B cell (primary cell): ENCODE data around the gene DDX10. TPM values are rescaled to one million over a fixed set of nuclear protein-coding genes. Genes with fewer than 3 reads are reported as not detected.
"Not testable (repeated sequence)": the region's sequence is repeated elsewhere in the genome, so short reads cannot be mapped to it uniquely, and the experiment has no call there.

Source experiments
- ATAC-seq: fragments of 200-7000 bp; cut with Tn5 transposase; one replicate; pipeline ENCODE4 v1.10.0; 2021; ENCODE audit warnings: low read depth, mild to moderate bottlenecking, moderate number of reproducible peaks, moderate library complexity
- CTCF ChIA-PET: fragments of 350-600 bp; sonication (Branson Sonifier 250); formaldehyde crosslinking; loops from one replicate; lab custom pipeline; 2021; ENCODE audit warnings: antibody characterized with exemption, inconsistent platforms; lab: Charles Lee
- POLR2A ChIA-PET: fragments of 350-600 bp; sonication (Branson Sonifier 250); formaldehyde crosslinking; loops from one replicate; lab custom pipeline; 2021; ENCODE audit warnings: antibody characterized with exemption; lab: Charles Lee
- DNase-seq: peaks from one replicate; pipeline ENCODE4 v3.0.0; 2013
- H2AFZ ChIP-seq: 2 replicates; pipeline ENCODE4 v1.6.1; 2012; ENCODE audit warnings: mild to moderate bottlenecking, low read depth, low read length; ENCODE audit not compliant: insufficient read depth, poor library complexity, severe bottlenecking
- H3K27ac ChIP-seq, 2 donors: 1 replicate in 1 of 2; 2 replicates in 1 of 2; pipeline ENCODE4 v1.5.1; 2012 to 2013; ENCODE audit warnings: low read length in 2 of 2, mild to moderate bottlenecking in 2 of 2, moderate library complexity in 1 of 2
- H3K27me3 ChIP-seq, 4 experiments: fragments of 200-600 bp in 1 of 4; sonication (generic) in 1 of 4; replicated peaks in 1 of 4; 1 replicate in 2 of 4; 2 replicates in 2 of 4; pipeline versions ENCODE4 v1.6.1 to v1.7.0; 2013 to 2016; ENCODE audit warnings: low read length in 3 of 4, mild to moderate bottlenecking in 2 of 4, mixed read lengths in 1 of 4, moderate library complexity in 1 of 4; ENCODE audit not compliant: insufficient read depth in 4 of 4, control insufficient read depth in 3 of 4; ENCODE audit errors: control extremely low read depth in 1 of 4
- H3K36me3 ChIP-seq, 2 experiments: replicated peaks in 1 of 2; 1 replicate in 1 of 2; 2 replicates in 1 of 2; pipeline versions ENCODE4 v1.6.1 to v1.7.1; 2013; ENCODE audit warnings: low read length in 1 of 2; ENCODE audit not compliant: insufficient read depth in 2 of 2, control insufficient read depth in 1 of 2; ENCODE audit errors: control extremely low read depth in 1 of 2, extremely low read depth in 1 of 2
- H3K4me1 ChIP-seq, 2 donors: fragments of 200-600 bp in 1 of 2; sonication (generic) in 1 of 2; 1 replicate in 1 of 2; 2 replicates in 1 of 2; pipeline versions ENCODE4 v1.5.1 to v1.6.1; 2013 to 2017; ENCODE audit warnings: low read length in 2 of 2; ENCODE audit not compliant: control insufficient read depth in 2 of 2, insufficient read depth in 2 of 2
- H3K4me2 ChIP-seq: replicated peaks from 2 replicates; pipeline ENCODE3; 2012; ENCODE audit warnings: mild to moderate bottlenecking, low read depth, low read length; ENCODE audit not compliant: poor library complexity, severe bottlenecking
- H3K4me3 ChIP-seq, 5 experiments: fragments of 200-600 bp in 1 of 5; sonication (generic) in 1 of 5; 1 replicate in 3 of 5; 2 replicates in 2 of 5; pipeline versions ENCODE4 v1.5.1 to v1.7.0; 2011 to 2016; ENCODE audit warnings: low read length in 4 of 5, mild to moderate bottlenecking in 4 of 5, low read depth in 2 of 5, control low read depth in 1 of 5, moderate library complexity in 1 of 5; ENCODE audit not compliant: insufficient read depth in 1 of 5; ENCODE audit errors: control extremely low read depth in 1 of 5, extremely low read depth in 1 of 5
- H3K79me2 ChIP-seq: fragments of 200-600 bp; sonication (generic); one replicate; pipeline ENCODE4 v1.6.0; 2016; ENCODE audit warnings: low read length; ENCODE audit not compliant: control insufficient read depth, insufficient read depth
- H3K9ac ChIP-seq: fragments of 200-600 bp; sonication (generic); 2 replicates; pipeline ENCODE4 v1.6.1; 2017; ENCODE audit warnings: mild to moderate bottlenecking, low read length, moderate library complexity
- H3K9me3 ChIP-seq, 3 donors: one replicate each; pipeline versions ENCODE4 v1.6.1 to v1.7.1; 2013; ENCODE audit warnings: low read length in 2 of 3; ENCODE audit not compliant: control insufficient read depth in 2 of 3, insufficient read depth in 1 of 3; ENCODE audit errors: control extremely low read depth in 1 of 3
- H4K20me1 ChIP-seq: 2 replicates; pipeline ENCODE4 v1.6.0; 2012; ENCODE audit warnings: mild to moderate bottlenecking, low read length; ENCODE audit not compliant: insufficient read depth, control insufficient read depth, poor library complexity, severe bottlenecking
- H3K27ac Mint-ChIP-seq: one replicate; pipeline ENCODE4 v1.8.0; 2021; ENCODE audit warnings: mixed read lengths
- H3K27me3 Mint-ChIP-seq: one replicate; pipeline ENCODE4 v1.8.0; 2021; ENCODE audit warnings: mixed read lengths
- H3K4me1 Mint-ChIP-seq: one replicate; pipeline ENCODE4 v1.8.0; 2021; ENCODE audit warnings: mixed read lengths
- H3K4me3 Mint-ChIP-seq: one replicate; pipeline ENCODE4 v1.8.0; 2021; ENCODE audit warnings: mixed read lengths
- H3K9me3 Mint-ChIP-seq: one replicate; pipeline ENCODE4 v1.8.0; 2022; ENCODE audit warnings: mixed read lengths; ENCODE audit not compliant: insufficient read depth
- EZH2 ChIP-seq: IDR thresholded peaks from 2 replicates; pipeline ENCODE4 v1.6.1; 2012; ENCODE audit warnings: borderline replicate concordance, low read depth, mild to moderate bottlenecking, moderate library complexity, low read length; ENCODE audit not compliant: insufficient read depth, poor library complexity, severe bottlenecking
- WGBS: methylation state at CpG from one replicate; pipeline ENCODE4 v1.1.5; 2013; ENCODE audit warnings: missing lambda C conversion rate; ENCODE audit not compliant: insufficient coverage; 5-methylcytosine and 5-hydroxymethylcytosine counted together
- intact Hi-C: fragments of 100-400 bp; cut with micrococcal nuclease; formaldehyde crosslinking; loops from one replicate; pipeline ENCODE4 v1.10.0; 2022
- polyA plus RNA-seq: library from polyadenylated mRNA; depleted of rRNA; stranded (reverse); fragments of >200 nt; gene quantifications from 2 replicates; pipeline ENCODE4 v1.2.3, GENCODE V29; 2012
- total RNA-seq, 2 donors: library from RNA; stranded (reverse); fragments of 120-200 nt in 1 of 2; gene quantifications; 1 replicate in 1 of 2; 2 replicates in 1 of 2; pipeline versions ENCODE4 v1.2.3 to v1.2.4, GENCODE V29; 2013 to 2022
- TF ChIP-seq, protein P1 (sequence below): fragments of 200-600 bp; IDR thresholded peaks from one replicate; pipeline ENCODE4 v1.8.0; 2022; ENCODE audit warnings: antibody characterized with exemption, mild to moderate bottlenecking

Gene DDX10
- total and polyA plus RNA-seq, 2 donors (not counting 1 experiment from before 2014, with no cell fraction given), result 15.6 to 30.6 TPM

DNA sequence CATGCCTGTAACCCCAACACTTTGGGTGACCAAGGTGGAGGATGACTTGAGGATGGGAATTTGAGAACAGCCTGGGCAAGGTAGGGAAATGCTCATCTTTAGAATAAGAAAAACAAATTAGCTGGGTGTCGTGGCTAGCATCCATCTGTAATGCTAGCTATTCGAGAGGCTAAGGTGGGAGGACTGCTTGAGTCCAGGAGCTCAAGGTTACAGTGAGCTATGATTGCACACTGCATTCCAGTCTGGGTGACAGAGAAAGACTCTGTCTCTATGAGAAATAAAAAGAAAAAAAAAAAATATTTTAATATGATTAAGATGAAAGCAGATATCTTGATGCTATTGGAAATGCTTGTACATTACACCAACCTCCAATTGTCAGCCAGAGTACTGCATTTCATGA, 28.6 kb upstream of the DDX10 start:
- CTCF ChIA-PET, result interaction anchor here (1.5 kb wide), 1 partner anchor 10 kb away, joined by 3 read pairs; no protein-coding TSS in a partner anchor

DNA sequence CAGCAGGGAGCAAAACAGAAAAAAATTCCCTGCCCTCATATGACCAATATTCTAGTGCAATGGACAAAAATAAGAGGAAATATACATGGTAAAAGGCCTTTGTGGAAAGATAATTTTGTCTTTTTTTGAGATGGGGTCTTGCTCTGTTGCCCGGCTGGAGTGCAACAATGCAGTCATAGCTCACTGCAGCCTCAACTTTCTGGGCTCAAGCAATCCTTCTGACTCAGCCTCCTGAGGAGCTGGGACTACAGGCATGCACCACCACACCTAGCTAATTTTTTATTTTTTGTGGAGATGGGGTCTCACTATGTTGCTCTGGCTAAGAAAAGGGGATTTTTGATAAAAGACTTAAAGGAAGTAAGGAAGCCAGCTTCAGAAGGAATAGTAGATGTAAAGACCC, 25.7 kb upstream of the DDX10 start:
- ChIA-PET CTCF (no interaction called here), POLR2A (no interaction called here)
- H3K36me3 ChIP-seq, result no peaks in the 10 kb centered on the region
- H3K79me2 ChIP-seq, result no peaks in the 10 kb centered on the region
- H3K27me3 Mint-ChIP-seq, result peaks cover 32% of the 10 kb centered on the region
- no peaks in the 10 kb centered on the region for H4K20me1 ChIP-seq
- no peaks in the 10 kb centered on the region for H3K4me1 ChIP-seq
- H2AFZ ChIP-seq, result no peak overlapping the region
- H3K27me3 ChIP-seq, result peaks cover 0 to 12% (median 5%) of the 10 kb centered on the region in 4 experiments
- ATAC-seq, result no peak
- no peak overlapping the region for H3K4me3 Mint-ChIP-seq
- H3K9ac ChIP-seq, result no peak overlapping the region
- WGBS, result no CpG with 5 or more reads among the region's 1 CpG
- no peak overlapping the region for H3K27ac Mint-ChIP-seq
- TF ChIP-seq, protein P1, sequence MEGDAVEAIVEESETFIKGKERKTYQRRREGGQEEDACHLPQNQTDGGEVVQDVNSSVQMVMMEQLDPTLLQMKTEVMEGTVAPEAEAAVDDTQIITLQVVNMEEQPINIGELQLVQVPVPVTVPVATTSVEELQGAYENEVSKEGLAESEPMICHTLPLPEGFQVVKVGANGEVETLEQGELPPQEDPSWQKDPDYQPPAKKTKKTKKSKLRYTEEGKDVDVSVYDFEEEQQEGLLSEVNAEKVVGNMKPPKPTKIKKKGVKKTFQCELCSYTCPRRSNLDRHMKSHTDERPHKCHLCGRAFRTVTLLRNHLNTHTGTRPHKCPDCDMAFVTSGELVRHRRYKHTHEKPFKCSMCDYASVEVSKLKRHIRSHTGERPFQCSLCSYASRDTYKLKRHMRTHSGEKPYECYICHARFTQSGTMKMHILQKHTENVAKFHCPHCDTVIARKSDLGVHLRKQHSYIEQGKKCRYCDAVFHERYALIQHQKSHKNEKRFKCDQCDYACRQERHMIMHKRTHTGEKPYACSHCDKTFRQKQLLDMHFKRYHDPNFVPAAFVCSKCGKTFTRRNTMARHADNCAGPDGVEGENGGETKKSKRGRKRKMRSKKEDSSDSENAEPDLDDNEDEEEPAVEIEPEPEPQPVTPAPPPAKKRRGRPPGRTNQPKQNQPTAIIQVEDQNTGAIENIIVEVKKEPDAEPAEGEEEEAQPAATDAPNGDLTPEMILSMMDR, result no peak
- TF ChIP-seq EZH2, result no peak
- no peak overlapping the region for H3K27ac ChIP-seq
- intact Hi-C loops, result no loop called here
- no peak overlapping the region for H3K4me2 ChIP-seq
- H3K4me3 ChIP-seq, result no peak overlapping the region
- H3K4me1 Mint-ChIP-seq, result no peaks in the 10 kb centered on the region
- H3K9me3 Mint-ChIP-seq, result no peaks in the 10 kb centered on the region
- no peaks in the 10 kb centered on the region for H3K9me3 ChIP-seq
- DNase-seq, result no peak

More for the DNA sequence above, 28.6 kb upstream of the DDX10 start:
- H3K27me3 Mint-ChIP-seq, result peaks cover 45% of the 10 kb centered on the region
- no peaks in the 10 kb centered on the region for H3K4me1 Mint-ChIP-seq
- Histone ChIP-seq H3K9me3 (peaks cover 0 to 6% (median 0%) of the 10 kb centered on the region in 3 donors), H3K27ac (no peak overlapping the region), H4K20me1 (no peaks in the 10 kb centered on the region), H2AFZ (no peak overlapping the region), H3K4me3 (no peak overlapping the region), H3K4me1 (no peaks in the 10 kb centered on the region), H3K36me3 (no peaks in the 10 kb centered on the region), H3K79me2 (no peaks in the 10 kb centered on the region), H3K27me3 (peaks cover 0 to 11% (median 5%) of the 10 kb centered on the region in 4 experiments), H3K9ac (no peak overlapping the region), H3K4me2 (no peak overlapping the region)
- ATAC-seq, result no peak
- H3K4me3 Mint-ChIP-seq, result no peak overlapping the region
- intact Hi-C loops, result no loop called here
- H3K9me3 Mint-ChIP-seq, result no peaks in the 10 kb centered on the region
- DNase-seq, result no peak
- POLR2A ChIA-PET, result no interaction called here
- WGBS, result 100% methylated on average over 2 of the region's 2 CpGs
- no peak overlapping the region for H3K27ac Mint-ChIP-seq
- no peak for TF ChIP-seq EZH2
- TF ChIP-seq, protein P1, result no peak

DNA sequence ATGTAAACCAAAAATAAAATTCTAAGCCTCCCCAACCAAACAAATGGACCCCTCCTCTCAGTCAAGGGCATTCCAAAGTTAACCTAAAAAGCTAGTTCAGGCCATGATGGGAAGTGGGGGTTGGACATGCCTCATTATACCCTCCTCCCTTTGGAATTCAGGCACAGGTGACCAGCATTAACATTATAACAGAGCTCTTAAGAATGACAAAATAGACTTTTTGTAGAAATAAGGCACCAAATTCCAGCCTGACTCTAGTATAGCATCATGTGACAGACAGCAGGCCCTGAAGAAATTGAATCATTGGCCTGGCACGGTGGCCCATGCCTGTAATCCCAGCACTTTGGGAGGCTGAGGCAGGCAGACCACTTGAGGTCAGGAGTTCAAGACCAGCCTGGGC, 23.1 kb upstream of the DDX10 start:
- WGBS, result 100% methylated on average over 1 of the region's 1 CpG

More for the DNA sequence above, 23.1 kb upstream of the DDX10 start:
- H3K27ac ChIP-seq, POLR2A ChIA-PET, H2AFZ ChIP-seq, H3K27ac Mint-ChIP-seq, H3K4me2 ChIP-seq, H3K9ac ChIP-seq, H3K79me2 ChIP-seq, ATAC-seq, H3K4me1 Mint-ChIP-seq, H3K9me3 Mint-ChIP-seq, H3K4me3 Mint-ChIP-seq, H3K9me3 ChIP-seq, DNase-seq, H3K4me1 ChIP-seq, H3K4me3 ChIP-seq, H3K36me3 ChIP-seq, H4K20me1 ChIP-seq, H3K27me3 ChIP-seq: not testable (repeated sequence)
- CTCF ChIA-PET, result interaction anchor here (0.7 kb wide), 1 partner anchor 229 kb away, joined by 5 read pairs; no protein-coding TSS in a partner anchor
- intact Hi-C loops, result loop anchor here (10.0 kb wide), 1 partner anchor 297 kb away; no protein-coding TSS in a partner anchor
- H3K27me3 Mint-ChIP-seq, result peaks cover 12% of the 10 kb centered on the region
